Measurements from ENCODE around the gene AQP12B.

AQP12B gene

DNA sequence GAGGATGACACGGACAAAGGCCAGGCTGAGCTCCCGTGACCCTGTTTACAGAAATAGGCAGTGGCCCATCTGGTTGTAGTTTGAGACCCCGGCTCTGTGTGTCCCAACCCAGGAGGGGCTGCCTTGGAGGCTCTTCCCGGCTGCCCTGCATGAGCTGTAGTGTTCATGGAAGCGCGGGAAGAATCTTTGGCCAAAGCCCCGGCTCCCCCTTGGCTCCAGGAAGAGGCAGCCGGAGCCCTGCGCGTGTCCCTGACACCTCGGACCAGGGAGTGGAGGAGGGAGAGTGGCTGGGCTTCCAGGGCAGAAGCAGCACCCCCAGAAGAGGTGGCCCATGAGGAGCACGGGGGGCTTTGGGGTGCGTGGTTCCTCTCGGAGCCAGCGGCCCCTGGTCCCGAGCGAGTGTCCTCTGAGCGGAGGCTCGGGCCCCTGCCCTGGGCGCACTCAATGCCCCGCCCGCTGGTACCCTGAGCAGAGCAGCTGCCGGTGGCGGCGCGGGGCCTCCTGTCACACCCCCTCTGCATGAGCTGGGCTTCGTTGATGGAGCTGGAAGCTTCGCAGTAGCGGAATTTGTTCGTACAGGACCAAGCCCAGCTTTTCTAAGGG, 35.7 kb downstream of the AQP12B start:
- no peak overlapping the region for H3K27ac ChIP-seq
- H3K36me3 ChIP-seq (ENCODE audit: insufficient read depth, low read length), result no peaks in the 10 kb centered on the region
- DNase-seq (ENCODE audit: low read depth, low spot score), result no peak
- H3K9ac ChIP-seq (ENCODE audit: insufficient read length), result no peak overlapping the region
- H3K9me3 ChIP-seq (ENCODE audit: low read depth, low read length), result no peaks in the 10 kb centered on the region
- TF ChIP-seq FOXP2 (optimal IDR thresholded peaks at IDR 0.05; ENCODE audit: control extremely low read depth, extremely low read length, insufficient read depth) (no peak), EZH2 (IDR thresholded peaks at IDR 0.05) (no peak), POLR2AphosphoS5 (IDR thresholded peaks at IDR 0.05; ENCODE audit: borderline replicate concordance, low read depth, low read length) (no peak)
- H3K4me3 ChIP-seq, result no peak overlapping the region

DNA sequence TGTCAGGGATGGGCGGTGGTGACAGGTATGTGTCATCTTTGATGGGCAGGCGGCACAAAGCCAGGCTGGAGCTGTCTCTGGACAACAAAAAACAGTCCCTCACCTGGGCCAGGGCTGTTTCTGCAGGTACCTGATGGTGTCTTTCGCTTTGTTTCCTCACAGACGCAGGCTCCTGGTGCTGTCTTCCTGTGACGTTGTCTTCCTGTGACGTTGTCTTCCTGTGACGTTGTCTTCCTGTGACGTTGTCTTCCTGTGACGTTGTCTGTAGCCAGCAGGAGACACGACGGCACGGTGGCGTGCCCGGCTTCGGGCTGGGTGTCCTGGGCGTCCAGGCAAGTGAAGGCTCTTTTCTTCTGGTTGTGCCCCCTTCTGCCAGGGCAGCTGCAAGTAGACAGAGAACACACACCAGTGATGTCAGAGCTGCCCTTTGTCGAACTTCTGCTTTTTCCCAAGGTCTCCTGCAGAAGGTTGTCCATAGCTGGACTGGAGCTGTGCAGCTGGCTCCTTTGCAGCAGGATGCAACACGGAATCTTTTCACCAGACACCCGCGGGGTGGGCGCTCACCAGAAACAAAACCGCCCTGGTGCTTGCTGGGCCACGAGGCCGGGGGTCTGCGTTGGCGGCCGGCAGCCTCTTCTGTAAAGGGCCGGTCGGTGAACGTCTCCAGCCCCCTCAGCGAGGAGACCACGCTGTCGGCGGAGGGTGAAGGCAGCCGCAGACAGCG, 36.3 kb downstream of the AQP12B start:
- no peak overlapping the region for H3K4me3 ChIP-seq
- DNase-seq (ENCODE audit: low read depth, low spot score), result no peak
- no peak for TF ChIP-seq POLR2AphosphoS5 (IDR thresholded peaks at IDR 0.05; ENCODE audit: borderline replicate concordance, low read depth, low read length)
- no peak for TF ChIP-seq FOXP2 (optimal IDR thresholded peaks at IDR 0.05; ENCODE audit: control extremely low read depth, extremely low read length, insufficient read depth)
- no peak for TF ChIP-seq EZH2 (IDR thresholded peaks at IDR 0.05)
- no peaks in the 10 kb centered on the region for H3K9me3 ChIP-seq (ENCODE audit: low read depth, low read length)
- H3K27ac ChIP-seq, result no peak overlapping the region
- no peaks in the 10 kb centered on the region for H3K36me3 ChIP-seq (ENCODE audit: insufficient read depth, low read length)
- H3K9ac ChIP-seq (ENCODE audit: insufficient read length), result no peak overlapping the region

DNA sequence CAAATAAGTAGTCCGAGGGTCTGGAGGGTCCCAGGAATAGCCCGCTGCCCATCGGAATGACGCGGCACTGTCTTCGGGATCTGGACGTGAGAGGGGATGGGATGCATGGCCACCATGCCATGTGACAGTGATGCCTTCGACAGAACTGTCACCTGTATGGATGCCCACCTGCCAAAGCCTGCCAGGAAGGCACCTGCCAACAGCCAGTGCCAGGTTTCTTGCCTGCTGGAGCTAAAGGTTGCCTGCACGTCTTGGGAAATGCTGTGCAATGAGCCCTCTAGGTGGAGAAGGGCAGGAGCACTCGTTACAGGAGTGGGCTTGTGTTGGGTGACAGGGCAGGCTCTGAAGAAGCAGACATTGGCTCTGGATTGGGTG, 36.9 kb downstream of the AQP12B start:
- DNase-seq (ENCODE audit: low read depth, low spot score), result no peak
- no peaks in the 10 kb centered on the region for H3K36me3 ChIP-seq (ENCODE audit: insufficient read depth, low read length)
- no peaks in the 10 kb centered on the region for H3K9me3 ChIP-seq (ENCODE audit: low read depth, low read length)
- TF ChIP-seq EZH2 (IDR thresholded peaks at IDR 0.05) (no peak), FOXP2 (optimal IDR thresholded peaks at IDR 0.05; ENCODE audit: control extremely low read depth, extremely low read length, insufficient read depth) (no peak), POLR2AphosphoS5 (IDR thresholded peaks at IDR 0.05; ENCODE audit: borderline replicate concordance, low read depth, low read length) (no peak)
- no peak overlapping the region for H3K27ac ChIP-seq
- no peak overlapping the region for H3K4me3 ChIP-seq
- no peak overlapping the region for H3K9ac ChIP-seq (ENCODE audit: insufficient read length)

DNA sequence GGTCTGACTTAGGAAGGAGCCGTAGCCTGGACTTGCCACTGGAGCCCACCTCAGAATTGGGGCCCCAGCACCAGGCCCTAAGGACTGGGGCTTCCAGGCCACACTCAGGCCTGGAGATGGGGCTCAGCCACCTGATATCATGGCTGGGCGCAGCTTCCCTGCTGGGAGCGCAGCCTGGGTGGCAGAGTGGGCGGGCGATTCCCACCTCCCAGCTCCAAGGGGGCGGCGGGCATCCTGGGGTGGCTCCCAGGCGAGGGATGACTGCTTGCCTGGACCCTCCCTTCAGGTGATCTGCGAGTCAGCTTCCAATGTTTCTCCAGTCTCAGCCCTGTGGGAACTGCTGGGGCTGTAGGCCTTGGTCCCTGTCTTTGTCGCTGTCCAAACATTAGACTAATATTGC, 37.3 kb downstream of the AQP12B start:
- no peak for DNase-seq (ENCODE audit: low read depth, low spot score)
- TF ChIP-seq EZH2 (IDR thresholded peaks at IDR 0.05) (no peak), FOXP2 (optimal IDR thresholded peaks at IDR 0.05; ENCODE audit: control extremely low read depth, extremely low read length, insufficient read depth) (no peak), POLR2AphosphoS5 (IDR thresholded peaks at IDR 0.05; ENCODE audit: borderline replicate concordance, low read depth, low read length) (no peak)
- no peaks in the 10 kb centered on the region for H3K36me3 ChIP-seq (ENCODE audit: insufficient read depth, low read length)
- H3K27ac ChIP-seq, result no peak overlapping the region
- no peak overlapping the region for H3K4me3 ChIP-seq
- no peak overlapping the region for H3K9ac ChIP-seq (ENCODE audit: insufficient read length)
- no peaks in the 10 kb centered on the region for H3K9me3 ChIP-seq (ENCODE audit: low read depth, low read length)

DNA sequence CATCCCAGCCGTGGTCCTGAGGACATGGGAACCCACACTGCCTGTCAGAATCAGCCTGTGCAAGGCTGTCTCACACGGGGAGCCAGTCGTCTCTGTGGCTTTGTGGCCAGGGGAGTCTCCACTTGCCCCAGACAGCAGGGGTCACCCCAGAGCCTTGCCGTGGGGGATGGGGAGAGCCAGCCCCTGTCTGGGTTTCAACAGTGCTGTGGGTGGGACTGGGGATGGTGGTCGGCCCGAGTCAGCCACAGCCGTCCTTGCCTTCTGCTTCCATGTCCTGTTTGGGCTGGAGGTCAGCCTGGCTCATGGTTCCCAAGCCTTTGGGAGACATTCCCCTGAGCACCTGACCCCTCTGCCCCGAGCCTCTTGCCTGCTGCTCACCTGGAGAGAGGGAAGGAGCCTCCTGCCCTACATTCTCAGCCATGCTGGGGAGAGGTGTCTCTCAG, 37.8 kb downstream of the AQP12B start:
- H3K27ac ChIP-seq, result no peak overlapping the region
- no peak overlapping the region for H3K9ac ChIP-seq (ENCODE audit: insufficient read length)
- TF ChIP-seq FOXP2 (optimal IDR thresholded peaks at IDR 0.05; ENCODE audit: control extremely low read depth, extremely low read length, insufficient read depth) (no peak), POLR2AphosphoS5 (IDR thresholded peaks at IDR 0.05; ENCODE audit: borderline replicate concordance, low read depth, low read length) (no peak), EZH2 (IDR thresholded peaks at IDR 0.05) (no peak)
- no peaks in the 10 kb centered on the region for H3K36me3 ChIP-seq (ENCODE audit: insufficient read depth, low read length)
- H3K4me3 ChIP-seq, result no peak overlapping the region
- no peaks in the 10 kb centered on the region for H3K9me3 ChIP-seq (ENCODE audit: low read depth, low read length)
- no peak for DNase-seq (ENCODE audit: low read depth, low spot score)

DNA sequence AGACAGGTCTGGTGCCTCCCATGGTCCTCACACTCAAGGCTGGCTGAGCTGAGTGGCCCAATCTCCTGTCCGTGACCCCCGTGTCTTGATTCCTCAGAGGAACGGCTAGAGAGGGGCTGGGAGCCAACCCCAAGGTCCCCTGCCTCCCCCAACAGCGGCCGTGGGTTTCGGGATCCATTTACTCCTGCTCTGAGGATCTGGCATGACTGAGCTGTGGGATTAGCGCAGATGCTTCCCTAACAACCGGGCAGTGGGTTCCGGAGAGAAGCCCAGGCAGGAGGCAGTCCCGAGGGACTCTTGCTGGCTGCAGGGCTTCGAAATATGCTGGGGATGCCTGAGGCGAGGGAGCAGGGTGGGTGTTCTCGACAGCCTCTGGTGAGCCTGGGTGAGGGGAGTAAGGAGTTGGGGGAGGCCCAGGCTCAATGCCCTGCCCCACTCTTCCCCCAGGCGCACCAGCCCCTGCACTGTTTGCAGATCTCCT, 38.5 kb downstream of the AQP12B start:
- H3K9ac ChIP-seq (ENCODE audit: insufficient read length), result no peak overlapping the region
- no peak overlapping the region for H3K27ac ChIP-seq
- H3K36me3 ChIP-seq (ENCODE audit: insufficient read depth, low read length), result no peaks in the 10 kb centered on the region
- no peak for DNase-seq (ENCODE audit: low read depth, low spot score)
- TF ChIP-seq FOXP2 (optimal IDR thresholded peaks at IDR 0.05; ENCODE audit: control extremely low read depth, extremely low read length, insufficient read depth), result no peak
- TF ChIP-seq EZH2 (IDR thresholded peaks at IDR 0.05), result no peak
- no peak for TF ChIP-seq POLR2AphosphoS5 (IDR thresholded peaks at IDR 0.05; ENCODE audit: borderline replicate concordance, low read depth, low read length)
- no peak overlapping the region for H3K4me3 ChIP-seq
- no peaks in the 10 kb centered on the region for H3K9me3 ChIP-seq (ENCODE audit: low read depth, low read length)

DNA sequence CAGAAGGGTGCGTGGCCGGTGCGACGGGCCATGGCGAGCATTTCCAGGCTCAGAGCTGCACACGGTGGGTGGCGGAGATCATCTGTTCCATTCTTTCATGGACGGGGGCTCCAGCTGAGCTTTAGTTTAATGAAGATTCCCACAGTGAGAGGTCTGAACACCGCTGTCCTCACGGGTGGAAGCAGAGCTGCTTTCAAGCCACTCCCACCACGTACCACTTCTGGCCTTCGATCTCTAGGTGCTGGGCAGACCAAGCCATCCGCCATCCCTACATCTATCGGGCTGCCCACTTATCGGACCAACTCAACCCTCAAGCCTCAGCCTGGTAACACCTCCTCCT, 38.9 kb downstream of the AQP12B start:
- no peak overlapping the region for H3K9ac ChIP-seq (ENCODE audit: insufficient read length)
- H3K36me3 ChIP-seq (ENCODE audit: insufficient read depth, low read length), result no peaks in the 10 kb centered on the region
- no peak overlapping the region for H3K27ac ChIP-seq
- DNase-seq (ENCODE audit: low read depth, low spot score), result no peak
- no peak overlapping the region for H3K4me3 ChIP-seq
- H3K9me3 ChIP-seq (ENCODE audit: low read depth, low read length), result no peaks in the 10 kb centered on the region
- no peak for TF ChIP-seq FOXP2 (optimal IDR thresholded peaks at IDR 0.05; ENCODE audit: control extremely low read depth, extremely low read length, insufficient read depth)
- TF ChIP-seq EZH2 (IDR thresholded peaks at IDR 0.05), result no peak
- no peak for TF ChIP-seq POLR2AphosphoS5 (IDR thresholded peaks at IDR 0.05; ENCODE audit: borderline replicate concordance, low read depth, low read length)

DNA sequence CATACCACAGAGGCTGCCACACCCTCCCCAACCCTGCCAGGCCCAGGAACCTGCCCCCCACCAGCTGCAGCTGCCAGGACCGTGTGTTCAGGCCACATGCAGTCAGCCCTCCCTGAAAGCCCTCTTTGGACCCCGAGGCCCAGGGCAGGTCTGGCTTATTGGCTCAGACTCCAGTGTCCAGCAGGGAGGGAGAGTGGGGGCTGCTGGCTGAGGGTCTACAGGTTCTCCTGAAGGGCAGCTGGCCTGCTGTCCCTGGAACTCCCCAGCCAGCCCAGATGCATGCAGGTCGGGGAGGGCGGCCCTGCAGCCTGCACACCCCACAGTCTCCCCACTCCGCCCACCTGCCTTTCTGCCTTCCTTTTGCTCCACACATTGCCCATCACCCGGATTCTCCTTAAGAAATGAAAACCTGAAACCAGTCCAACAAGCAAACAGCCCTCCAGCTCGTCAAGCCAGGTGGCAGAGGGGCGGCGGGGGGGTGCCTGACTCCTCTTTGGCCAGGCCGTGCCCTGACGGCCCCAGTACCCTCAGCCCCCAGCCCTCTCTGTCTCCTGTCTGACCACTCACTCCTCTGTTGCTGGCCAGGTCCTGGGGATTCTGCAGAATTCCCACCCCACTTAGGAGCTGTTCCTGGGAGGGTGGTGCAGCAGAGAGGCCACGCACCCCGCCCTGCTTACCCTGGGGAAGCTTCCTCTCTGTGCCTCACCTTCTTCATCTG, 39.4 kb downstream of the AQP12B start:
- no peaks in the 10 kb centered on the region for H3K36me3 ChIP-seq (ENCODE audit: insufficient read depth, low read length)
- no peak for TF ChIP-seq POLR2AphosphoS5 (IDR thresholded peaks at IDR 0.05; ENCODE audit: borderline replicate concordance, low read depth, low read length)
- H3K4me3 ChIP-seq, result no peak overlapping the region
- DNase-seq (ENCODE audit: low read depth, low spot score), result no peak
- H3K9ac ChIP-seq (ENCODE audit: insufficient read length), result no peak overlapping the region
- no peaks in the 10 kb centered on the region for H3K9me3 ChIP-seq (ENCODE audit: low read depth, low read length)
- no peak overlapping the region for H3K27ac ChIP-seq
